ENCODE data around the gene LDLRAD3.
"Not testable (repeated sequence)": the region's sequence is repeated elsewhere in the genome, so short reads cannot be mapped to it uniquely, and the experiment has no call there.

The LDLRAD3 gene

DNA sequence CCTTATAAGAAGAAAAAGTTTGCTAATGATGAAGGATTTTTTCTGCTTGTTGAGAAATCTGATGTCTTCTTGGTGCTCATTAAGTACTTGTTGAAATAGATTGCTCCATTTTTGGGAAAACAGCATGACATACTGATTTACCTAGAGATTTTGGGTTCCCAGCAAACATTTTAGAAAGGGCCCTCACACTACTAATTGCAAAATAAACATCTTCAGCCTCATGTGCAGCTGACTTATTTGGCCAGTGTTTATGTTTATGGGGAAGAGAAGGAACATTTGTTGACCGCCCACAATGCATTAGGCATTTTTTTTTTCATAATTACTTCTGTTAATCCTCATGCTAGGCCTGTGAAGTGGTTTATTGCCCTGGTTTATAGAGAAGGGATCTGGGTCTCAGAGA lies 40.1 kb downstream of the LDLRAD3 start:
- no peak for FAIRE-seq
- DNase-seq (ENCODE audit: extremely low spot score, insufficient read length, low read depth): no peak

GRCh38 chr11:35986947-35987346 lies 43.1 kb downstream of the LDLRAD3 start:
- no peak for FAIRE-seq

DNA sequence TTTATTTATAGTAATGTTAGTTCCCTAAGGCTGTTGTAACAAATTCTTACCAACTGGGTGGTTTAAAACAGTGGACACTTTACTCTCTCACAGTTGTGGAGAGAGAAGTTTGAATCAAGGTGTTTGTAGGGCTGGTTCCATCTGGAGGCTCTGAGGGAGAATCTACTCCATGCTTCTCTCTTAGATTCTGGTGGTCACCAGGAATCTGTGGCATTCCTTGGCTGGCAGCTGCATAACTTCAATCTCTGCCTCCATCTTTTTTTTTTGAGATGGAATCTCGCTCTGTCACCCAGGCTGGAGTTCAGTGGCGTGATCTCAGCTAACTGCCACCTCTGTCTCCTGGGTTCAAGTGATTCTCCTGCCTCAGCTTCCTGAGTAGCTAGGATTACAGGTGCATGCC lies 46.3 kb downstream of the LDLRAD3 start:
- DNase-seq (ENCODE audit: extremely low spot score, insufficient read length, low read depth) (no peak), FAIRE-seq (no peak)

More at GRCh38 chr11:35986947-35987346, 43.1 kb downstream of the LDLRAD3 start:
- DNase-seq (ENCODE audit: extremely low spot score, insufficient read length, low read depth): no peak

DNA sequence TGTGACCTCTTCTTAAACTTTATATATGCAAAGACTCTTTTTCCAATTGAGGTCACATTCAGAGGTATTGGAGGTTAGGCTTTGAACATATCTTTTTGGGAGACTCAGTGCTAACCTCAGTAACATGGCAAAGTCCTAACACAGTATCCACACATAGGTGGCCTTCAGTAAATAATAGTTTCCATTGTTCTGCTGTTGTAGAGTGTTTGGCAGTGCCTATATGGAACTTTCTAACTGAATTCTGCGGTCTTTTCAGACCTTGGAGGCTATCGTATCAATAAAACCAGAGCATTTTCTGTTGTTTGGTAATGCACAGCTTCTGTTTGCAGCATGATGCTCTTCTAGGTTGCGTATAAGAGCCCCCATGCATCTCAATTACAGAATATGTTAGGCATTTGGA lies 47.0 kb downstream of the LDLRAD3 start:
- FAIRE-seq (no peak), DNase-seq (ENCODE audit: extremely low spot score, insufficient read length, low read depth) (no peak)

DNA sequence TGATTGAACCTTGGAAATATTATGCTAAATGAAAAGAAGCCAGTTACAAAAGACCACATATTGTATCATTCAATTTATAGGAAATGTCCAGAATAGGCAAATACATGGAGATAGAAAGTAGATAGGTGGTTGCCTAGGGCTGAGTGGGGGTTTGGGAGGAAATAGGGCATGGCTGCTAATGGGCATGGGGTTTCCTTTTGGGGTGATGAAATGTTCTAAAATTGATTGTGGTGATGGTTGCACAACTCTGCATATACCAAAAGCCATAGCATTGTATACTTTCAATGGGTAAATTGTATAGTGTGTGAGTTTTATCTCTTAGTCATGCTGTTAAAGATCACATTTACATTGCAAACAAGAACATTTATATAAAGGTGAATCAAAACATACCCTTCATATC lies 48.7 kb downstream of the LDLRAD3 start:
- FAIRE-seq: no peak
- DNase-seq (ENCODE audit: extremely low spot score, insufficient read length, low read depth): no peak

DNA sequence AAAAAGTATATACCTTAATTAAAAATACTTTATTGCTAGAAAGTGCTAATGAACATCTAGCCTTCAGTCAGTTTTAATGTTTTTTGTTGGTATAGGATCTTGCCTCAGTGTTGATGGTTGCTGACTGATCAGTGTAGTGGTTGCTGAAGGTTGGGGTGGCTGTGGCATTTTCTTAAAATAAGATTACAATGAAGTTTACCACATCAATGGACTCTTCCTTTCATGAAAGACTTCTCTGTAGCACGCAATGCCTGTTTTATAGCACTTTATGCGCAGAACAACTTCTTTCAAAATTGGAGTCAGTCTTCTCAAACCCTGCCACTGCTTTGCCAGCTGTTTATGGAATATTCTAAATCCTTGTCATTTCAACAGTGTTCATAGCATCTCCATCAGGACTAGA lies 50.6 kb downstream of the LDLRAD3 start:
- FAIRE-seq: no peak
- DNase-seq (ENCODE audit: extremely low spot score, insufficient read length, low read depth): no peak

- FAIRE-seq (no peak), DNase-seq (ENCODE audit: extremely low spot score, insufficient read length, low read depth) (no peak)
Observed at GRCh38 chr11:35995681-35996271, 51.9 kb downstream of the LDLRAD3 start.

DNA sequence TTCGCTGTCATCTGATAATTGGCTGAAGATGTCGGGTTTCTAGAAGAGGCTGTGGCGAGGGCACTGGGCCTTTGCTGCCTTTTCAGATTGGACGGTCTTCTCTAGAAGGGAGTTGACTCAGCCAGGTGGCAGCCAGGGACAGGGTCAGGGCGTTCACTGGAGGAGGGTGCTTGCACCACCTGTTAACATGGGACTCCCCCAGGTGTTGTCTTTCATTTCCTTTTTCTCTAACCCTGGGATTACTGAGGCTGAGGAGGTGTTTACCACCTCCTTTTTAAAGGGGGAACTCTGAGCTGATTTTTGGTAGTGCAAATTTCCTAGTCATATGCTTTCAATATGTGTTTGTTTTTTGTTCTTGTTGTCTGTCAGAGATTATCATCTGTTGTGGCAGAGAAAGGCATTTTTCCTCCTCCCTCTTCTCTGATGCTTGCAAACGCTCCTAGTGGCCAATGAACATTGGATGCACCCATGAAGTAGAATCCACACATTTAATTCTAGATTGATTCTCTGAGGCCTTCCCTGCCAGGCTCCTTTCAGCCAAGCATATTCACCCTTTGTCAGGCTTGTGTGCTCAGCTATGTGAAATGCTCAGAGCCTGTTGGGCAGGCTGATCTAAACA lies 54.1 kb downstream of the LDLRAD3 start:
- DNase-seq (ENCODE audit: extremely low spot score, insufficient read length, low read depth) (no peak), FAIRE-seq (no peak)

- DNase-seq (ENCODE audit: extremely low spot score, insufficient read length, low read depth) (no peak), FAIRE-seq (no peak)
Observed at GRCh38 chr11:35998634-35999033, 54.8 kb downstream of the LDLRAD3 start.

DNA sequence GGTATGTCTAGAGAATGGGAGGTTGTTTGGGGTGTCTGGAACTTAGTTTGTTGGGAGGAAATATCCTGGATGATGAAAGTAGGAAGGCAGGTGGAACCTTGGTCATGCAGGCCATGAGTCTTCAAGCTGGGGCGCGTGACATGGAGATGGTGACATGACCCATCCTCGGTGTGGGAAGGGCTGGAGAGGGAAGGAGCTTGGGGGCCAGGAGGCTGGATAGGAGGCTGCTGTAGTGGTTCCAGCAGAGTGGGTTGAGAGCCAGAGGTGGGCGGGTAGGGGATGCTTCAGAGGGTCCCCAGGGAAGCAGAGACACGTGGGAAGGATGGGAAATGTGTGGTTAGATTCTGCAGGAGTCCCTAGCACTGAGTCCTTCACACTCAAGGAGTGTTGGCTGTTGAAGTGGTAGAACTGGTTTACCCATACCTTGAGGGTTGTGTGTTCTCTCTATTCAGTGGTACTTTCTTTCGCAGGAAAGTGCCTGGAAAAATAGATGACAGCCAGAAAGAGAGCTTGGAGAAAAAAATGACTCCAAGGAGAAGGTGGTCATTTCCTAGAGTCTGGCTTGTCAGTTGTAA lies 56.8 kb downstream of the LDLRAD3 start:
- no peak for FAIRE-seq
- DNase-seq (ENCODE audit: extremely low spot score, insufficient read length, low read depth): no peak

- FAIRE-seq (no peak), DNase-seq (ENCODE audit: extremely low spot score, insufficient read length, low read depth) (no peak)
Observed at GRCh38 chr11:36002196-36002595, 58.3 kb downstream of the LDLRAD3 start.

GRCh38 chr11:36002796-36003195 lies 58.9 kb downstream of the LDLRAD3 start:
- DNase-seq (ENCODE audit: extremely low spot score, insufficient read length, low read depth) (no peak), FAIRE-seq (no peak)

DNA sequence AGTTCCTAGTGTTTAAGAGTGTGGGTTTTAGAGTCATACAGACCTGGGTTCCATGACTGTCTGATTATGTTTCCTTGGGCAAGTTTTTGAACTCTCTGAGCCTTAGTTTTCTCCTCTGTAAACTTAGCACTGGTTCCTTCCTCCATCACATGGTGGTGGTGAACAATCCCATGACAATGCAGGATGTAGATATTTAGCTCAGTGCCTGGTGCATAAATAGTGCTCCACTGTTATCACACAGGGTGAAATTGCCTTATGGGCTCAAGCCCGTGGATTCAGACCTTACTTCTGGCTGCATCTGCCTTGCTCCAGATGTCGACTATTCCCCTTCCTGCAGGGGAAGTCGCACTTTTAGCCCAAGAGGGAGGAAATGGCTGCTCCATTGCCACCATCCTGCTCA lies 62.7 kb downstream of the LDLRAD3 start:
- DNase-seq (ENCODE audit: extremely low spot score, insufficient read length, low read depth) (no peak), FAIRE-seq (no peak)

- DNase-seq (ENCODE audit: extremely low spot score, insufficient read length, low read depth) (no peak), FAIRE-seq (no peak)
Observed at GRCh38 chr11:36007127-36007655, 63.3 kb downstream of the LDLRAD3 start.

DNA sequence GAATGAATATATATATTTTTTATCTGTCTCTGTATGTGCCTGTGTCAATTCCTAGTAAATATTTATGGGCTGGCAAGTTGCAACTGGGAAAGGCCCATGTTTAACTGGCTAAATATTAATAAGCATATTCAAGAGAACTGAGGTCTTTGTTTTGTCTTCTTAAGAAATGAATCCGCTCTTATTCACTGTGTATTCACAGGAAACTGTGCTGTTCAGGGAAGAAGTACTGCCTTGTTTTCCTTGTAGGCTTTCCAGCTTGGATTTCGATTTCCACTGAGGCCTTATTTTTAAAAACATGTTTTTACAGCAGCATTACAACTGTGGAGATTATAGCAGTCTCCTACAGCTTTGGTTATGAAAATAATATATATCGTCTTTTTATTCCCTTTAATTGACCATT lies 64.7 kb downstream of the LDLRAD3 start:
- FAIRE-seq (no peak), DNase-seq (ENCODE audit: extremely low spot score, insufficient read length, low read depth) (no peak)

DNA sequence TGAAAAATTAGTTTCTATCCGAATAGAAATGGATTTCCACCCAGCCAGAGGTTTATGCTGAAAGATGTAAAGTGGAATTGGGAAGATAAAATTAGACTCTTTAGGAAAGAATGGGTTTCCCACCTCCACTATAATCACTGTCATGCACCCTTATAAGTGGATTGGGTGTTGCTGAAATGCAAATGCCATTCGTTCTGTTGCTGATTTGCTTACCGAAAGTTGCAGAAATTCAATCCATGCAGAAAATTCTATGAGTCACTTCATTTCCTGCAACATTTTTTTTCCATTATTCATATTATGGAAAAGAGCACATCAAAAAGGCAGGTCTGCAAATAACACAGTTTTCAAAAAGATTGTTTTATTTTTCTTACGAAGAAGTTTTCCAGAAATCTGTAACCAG lies 65.6 kb downstream of the LDLRAD3 start:
- DNase-seq (ENCODE audit: extremely low spot score, insufficient read length, low read depth) (no peak), FAIRE-seq (no peak)

DNA sequence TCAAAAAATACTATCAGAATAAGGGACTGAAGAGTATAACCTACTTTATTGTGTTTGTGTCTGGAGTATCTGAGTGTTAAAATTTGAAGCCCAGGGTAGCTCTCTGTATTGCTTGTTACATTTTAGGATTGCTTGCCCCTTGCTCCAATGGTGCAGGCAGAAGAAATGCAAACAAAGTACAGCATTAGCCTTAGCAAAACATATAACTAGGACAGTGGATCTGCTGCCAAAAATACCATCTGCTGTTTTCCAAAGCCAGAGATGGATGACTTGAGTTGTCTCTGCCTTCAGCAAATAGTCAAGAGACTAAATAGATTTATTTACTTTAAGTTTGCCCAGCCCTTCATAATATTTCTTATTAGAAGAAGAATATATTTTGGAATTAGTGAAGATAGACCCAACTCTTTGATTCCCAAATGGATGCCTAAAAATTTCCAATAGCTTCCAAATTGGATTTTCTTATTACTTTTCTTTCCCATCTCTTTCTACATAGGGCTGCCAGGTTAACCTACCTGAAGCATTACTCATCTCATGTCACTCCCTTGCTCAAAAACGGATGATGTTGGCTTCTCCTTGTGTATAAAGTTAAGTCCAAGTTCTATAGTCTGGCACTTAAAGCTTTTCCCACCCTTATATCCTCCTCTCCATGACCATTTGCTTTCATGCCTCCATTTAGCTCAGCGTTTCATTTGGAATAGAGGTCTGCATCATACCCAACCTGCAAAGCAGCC lies 66.3 kb downstream of the LDLRAD3 start:
- FAIRE-seq (no peak), DNase-seq (ENCODE audit: extremely low spot score, insufficient read length, low read depth) (no peak)

DNA sequence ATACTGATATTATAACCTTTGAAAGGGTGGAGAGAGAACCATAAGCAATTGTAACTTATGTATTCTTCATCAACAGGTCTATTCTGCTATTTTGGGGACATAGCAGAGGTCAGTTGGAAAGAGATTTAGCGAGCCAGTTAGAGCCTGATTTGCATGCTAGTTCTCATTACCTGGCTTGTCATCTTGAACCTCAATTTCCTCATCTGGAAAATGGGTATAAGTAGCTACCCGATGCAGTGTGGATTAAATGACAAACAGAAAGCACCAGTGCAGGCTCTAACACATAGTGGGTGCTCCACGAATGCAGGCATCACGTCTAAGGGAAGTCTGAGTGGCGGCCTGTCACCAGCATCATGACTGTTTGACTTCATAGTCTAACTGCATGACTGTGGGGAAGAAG lies 67.7 kb downstream of the LDLRAD3 start:
- DNase-seq (ENCODE audit: extremely low spot score, insufficient read length, low read depth): no peak
- no peak for FAIRE-seq

DNA sequence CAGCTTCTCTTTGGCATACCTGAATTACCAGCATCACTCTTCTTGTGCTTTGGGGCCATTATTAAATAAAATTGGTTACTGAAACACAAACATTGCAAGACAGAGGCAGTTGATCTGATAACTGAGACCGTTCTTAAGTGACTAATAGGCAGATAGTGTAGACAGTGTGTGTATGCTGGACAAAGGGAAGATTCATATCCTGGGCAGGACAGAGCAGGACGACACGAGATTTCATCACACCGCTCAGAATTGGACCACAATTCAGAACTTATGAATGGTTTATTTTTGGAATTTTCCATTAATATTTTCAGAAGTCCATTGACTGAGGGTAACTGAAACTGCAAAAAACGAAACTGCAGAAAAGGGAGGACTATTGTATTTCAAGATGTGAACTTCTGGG lies 68.6 kb downstream of the LDLRAD3 start:
- FAIRE-seq (no peak), DNase-seq (ENCODE audit: extremely low spot score, insufficient read length, low read depth) (no peak)

- FAIRE-seq (no peak), DNase-seq (ENCODE audit: extremely low spot score, insufficient read length, low read depth) (no peak)
Observed at GRCh38 chr11:36012979-36013378, 69.1 kb downstream of the LDLRAD3 start.

DNA sequence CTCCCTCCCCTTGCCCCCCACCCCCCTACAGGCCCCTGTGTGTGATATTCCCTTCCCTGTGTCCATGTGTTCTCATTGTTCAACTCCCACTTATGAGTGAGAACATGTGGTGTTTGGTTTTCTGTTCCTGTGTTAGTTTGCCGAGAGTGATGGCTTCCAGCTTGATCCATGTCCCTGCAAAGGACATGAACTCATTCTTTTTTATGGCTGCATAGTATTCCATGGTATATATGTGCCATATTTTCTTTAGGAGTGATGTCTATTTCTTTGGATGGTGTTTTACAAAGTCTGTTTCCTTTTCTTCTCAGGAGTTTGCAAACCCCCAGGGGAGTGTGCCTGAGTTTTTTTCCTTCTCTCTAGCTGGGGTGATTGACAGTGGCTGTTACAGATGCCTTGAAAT lies 69.6 kb downstream of the LDLRAD3 start:
- not testable (repeated sequence) for FAIRE-seq; DNase-seq (ENCODE audit: extremely low spot score, insufficient read length, low read depth)

All from GM18507 (cell line).